ENCODE measurements around the gene WDR48.

The WDR48 gene

DNA sequence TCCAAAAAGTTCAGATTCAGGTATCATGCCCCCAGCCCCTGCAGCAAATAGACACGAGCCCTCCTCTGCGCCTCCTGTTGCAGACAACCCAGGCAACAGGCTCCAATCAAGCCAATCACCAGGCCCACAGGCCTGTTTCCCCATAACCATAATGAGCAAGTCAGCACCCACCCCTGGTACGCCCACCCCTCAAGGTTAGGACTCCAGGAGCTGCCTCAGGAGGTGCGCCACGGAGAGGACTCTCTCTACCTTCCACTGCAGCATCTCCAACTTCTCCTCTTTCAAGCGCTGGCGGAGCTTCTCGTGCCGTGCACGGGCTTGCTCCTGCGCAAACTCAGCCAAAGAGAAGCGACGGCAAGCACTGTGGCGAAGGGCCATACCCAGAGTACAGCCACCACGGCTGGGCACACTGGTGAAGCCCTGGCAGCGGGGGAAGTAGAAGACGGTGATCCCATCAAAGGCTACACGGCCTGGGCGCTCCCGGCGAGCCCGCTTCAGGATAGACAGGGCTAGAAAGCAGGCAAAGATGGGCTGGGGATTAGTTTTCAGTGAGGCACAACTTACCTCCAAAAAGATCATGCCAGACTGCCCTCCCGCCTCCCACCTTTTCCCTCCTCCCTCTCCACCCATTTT, 93.0 kb downstream of the WDR48 start:
- Histone ChIP-seq H3K9me3 (no peaks in the 10 kb centered on the region), H3K4me3 (ENCODE audit: low read depth, low read length) (no peak overlapping the region), H3K4me1 (peaks cover 47% of the 10 kb centered on the region), H3K27me3 (no peaks in the 10 kb centered on the region), H3K36me3 (peaks cover 14% of the 10 kb centered on the region)
- DNase-seq = no peak
- TF ChIP-seq, protein P1, sequence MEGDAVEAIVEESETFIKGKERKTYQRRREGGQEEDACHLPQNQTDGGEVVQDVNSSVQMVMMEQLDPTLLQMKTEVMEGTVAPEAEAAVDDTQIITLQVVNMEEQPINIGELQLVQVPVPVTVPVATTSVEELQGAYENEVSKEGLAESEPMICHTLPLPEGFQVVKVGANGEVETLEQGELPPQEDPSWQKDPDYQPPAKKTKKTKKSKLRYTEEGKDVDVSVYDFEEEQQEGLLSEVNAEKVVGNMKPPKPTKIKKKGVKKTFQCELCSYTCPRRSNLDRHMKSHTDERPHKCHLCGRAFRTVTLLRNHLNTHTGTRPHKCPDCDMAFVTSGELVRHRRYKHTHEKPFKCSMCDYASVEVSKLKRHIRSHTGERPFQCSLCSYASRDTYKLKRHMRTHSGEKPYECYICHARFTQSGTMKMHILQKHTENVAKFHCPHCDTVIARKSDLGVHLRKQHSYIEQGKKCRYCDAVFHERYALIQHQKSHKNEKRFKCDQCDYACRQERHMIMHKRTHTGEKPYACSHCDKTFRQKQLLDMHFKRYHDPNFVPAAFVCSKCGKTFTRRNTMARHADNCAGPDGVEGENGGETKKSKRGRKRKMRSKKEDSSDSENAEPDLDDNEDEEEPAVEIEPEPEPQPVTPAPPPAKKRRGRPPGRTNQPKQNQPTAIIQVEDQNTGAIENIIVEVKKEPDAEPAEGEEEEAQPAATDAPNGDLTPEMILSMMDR (IDR thresholded peaks at IDR 0.05; ENCODE audit: low read depth, low read length) = no peak

DNA sequence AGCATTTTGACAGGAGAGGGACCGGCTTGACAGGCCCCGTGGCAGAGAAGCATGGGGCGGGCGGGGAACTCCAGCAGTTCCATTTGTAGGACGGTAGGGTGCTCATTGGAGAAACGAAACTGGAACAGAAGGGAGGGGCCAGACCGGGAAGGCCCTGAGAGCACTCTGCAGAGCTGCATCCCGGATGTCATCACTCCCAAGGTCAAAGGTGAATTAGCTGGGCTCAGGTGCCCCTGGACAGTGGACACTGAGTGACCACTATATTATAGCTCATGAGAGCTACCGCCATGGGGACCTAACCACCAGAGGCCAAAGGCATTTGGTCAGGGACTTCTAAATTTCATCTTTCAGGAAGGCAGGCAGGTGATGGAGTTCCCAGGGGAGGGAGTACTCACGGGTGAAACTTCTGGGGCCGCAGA, 94.3 kb downstream of the WDR48 start:
- Histone ChIP-seq H3K9me3 (no peaks in the 10 kb centered on the region), H3K4me3 (ENCODE audit: low read depth, low read length) (no peak overlapping the region), H3K4me1 (peaks cover 51% of the 10 kb centered on the region), H3K36me3 (peaks cover 14% of the 10 kb centered on the region), H3K27me3 (no peaks in the 10 kb centered on the region)
- TF ChIP-seq, protein P1 (IDR thresholded peaks at IDR 0.05; ENCODE audit: low read depth, low read length) = no peak
- no peak for DNase-seq

All from BE2C (cell line).